Measurements from ENCODE around the gene KMT2D.

Gene KMT2D

DNA sequence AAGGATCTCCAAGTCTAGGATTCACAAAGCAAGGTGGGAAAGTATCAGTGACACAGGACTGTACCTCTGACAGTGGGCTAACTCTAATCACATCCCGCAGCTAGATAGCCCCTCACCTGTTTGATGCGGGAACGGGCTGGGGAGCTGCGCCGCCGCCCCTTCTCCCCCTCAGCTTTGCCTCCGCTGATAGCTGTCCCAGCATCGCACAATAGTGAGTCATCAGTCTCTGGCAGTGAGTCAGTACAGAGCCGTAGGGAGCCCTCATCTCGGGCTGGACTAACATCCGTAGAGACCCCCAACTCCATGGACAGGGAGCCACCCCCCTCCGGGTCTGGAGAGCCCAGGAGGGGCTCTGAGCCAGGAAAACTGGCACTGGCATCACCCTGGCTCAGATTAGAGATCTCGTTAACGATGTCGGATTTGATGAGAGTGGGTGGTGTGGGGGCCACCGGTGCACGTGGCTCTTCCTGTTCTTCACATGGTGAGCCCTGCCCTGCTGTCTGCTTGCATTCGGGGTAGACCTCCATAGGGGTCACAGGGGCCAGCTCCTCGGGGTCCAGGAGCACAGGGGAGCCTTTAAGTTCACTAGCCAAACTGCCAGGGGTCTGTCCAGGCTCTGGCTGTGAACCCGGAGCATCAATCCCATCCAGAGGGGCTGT, 10.9 kb downstream of the KMT2D start:
- no peaks in the 10 kb centered on the region for H3F3A ChIP-seq (ENCODE audit: insufficient read depth, low read length)

DNA sequence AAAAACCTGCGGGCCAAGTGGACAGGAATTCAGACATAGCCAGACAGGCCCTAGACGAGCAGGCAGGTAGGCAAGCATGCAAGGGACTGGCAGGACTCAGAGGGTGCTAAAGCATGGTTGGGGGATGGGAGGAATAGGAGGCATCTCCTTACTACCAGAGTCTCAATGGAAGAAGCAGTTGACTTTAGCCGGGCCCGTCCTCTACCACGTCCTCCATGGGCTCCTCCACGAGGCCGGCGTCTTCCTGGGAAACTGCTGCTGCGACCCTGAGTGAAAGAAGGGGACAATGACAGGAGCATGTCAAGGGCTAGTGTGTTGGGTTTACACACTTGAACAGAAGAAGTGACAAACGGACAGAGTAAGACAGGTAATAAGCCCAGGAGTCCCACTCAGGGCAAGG, 11.6 kb downstream of the KMT2D start:
- H3K27me3 ChIP-seq (ENCODE audit: insufficient read depth, low read length): no peaks in the 10 kb centered on the region
- H3K9ac ChIP-seq (ENCODE audit: low read length): no peak overlapping the region
- no peaks in the 10 kb centered on the region for H3K9me3 ChIP-seq (ENCODE audit: low read length)
- H3K9me2 ChIP-seq (ENCODE audit: low read depth, low read length): no peaks in the 10 kb centered on the region
- H3K4me2 ChIP-seq (ENCODE audit: low read length): no peak overlapping the region
- no peak overlapping the region for H3K27ac ChIP-seq (ENCODE audit: low read depth, low read length, poor library complexity, severe bottlenecking)
- no peak for TF ChIP-seq EZH2 (IDR thresholded peaks at IDR 0.05; ENCODE audit: borderline replicate concordance, low read length)
- TF ChIP-seq, protein P1, sequence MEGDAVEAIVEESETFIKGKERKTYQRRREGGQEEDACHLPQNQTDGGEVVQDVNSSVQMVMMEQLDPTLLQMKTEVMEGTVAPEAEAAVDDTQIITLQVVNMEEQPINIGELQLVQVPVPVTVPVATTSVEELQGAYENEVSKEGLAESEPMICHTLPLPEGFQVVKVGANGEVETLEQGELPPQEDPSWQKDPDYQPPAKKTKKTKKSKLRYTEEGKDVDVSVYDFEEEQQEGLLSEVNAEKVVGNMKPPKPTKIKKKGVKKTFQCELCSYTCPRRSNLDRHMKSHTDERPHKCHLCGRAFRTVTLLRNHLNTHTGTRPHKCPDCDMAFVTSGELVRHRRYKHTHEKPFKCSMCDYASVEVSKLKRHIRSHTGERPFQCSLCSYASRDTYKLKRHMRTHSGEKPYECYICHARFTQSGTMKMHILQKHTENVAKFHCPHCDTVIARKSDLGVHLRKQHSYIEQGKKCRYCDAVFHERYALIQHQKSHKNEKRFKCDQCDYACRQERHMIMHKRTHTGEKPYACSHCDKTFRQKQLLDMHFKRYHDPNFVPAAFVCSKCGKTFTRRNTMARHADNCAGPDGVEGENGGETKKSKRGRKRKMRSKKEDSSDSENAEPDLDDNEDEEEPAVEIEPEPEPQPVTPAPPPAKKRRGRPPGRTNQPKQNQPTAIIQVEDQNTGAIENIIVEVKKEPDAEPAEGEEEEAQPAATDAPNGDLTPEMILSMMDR (IDR thresholded peaks at IDR 0.05; ENCODE audit: low read length): no peak
- H3K4me3 ChIP-seq (ENCODE audit: low read depth, low read length, poor library complexity, severe bottlenecking): no peak overlapping the region
- H4K20me1 ChIP-seq (ENCODE audit: insufficient read depth, low read length): no peaks in the 10 kb centered on the region
- H3K79me2 ChIP-seq (ENCODE audit: insufficient read depth, low read length): no peaks in the 10 kb centered on the region
- H3K4me1 ChIP-seq (ENCODE audit: insufficient read depth, low read length, severe bottlenecking): no peaks in the 10 kb centered on the region
- H3K36me3 ChIP-seq (ENCODE audit: insufficient read depth, low read length): peaks cover 99% of the 10 kb centered on the region
- no peak overlapping the region for H2AFZ ChIP-seq (ENCODE audit: low read length)
- no peaks in the 10 kb centered on the region for H3F3A ChIP-seq (ENCODE audit: insufficient read depth, low read length)

More for the DNA sequence above, 10.9 kb downstream of the KMT2D start:
- Histone ChIP-seq H3K79me2 (ENCODE audit: insufficient read depth, low read length) (no peaks in the 10 kb centered on the region; the same call in 1 of the 2 replicates), H3K9ac (ENCODE audit: low read length) (no peak overlapping the region), H3K9me2 (ENCODE audit: low read depth, low read length) (no peaks in the 10 kb centered on the region), H3K36me3 (ENCODE audit: insufficient read depth, low read length) (peaks cover 99% of the 10 kb centered on the region), H3K9me3 (ENCODE audit: low read length) (no peaks in the 10 kb centered on the region), H3K4me2 (ENCODE audit: low read length) (no peak overlapping the region), H2AFZ (ENCODE audit: low read length) (no peak overlapping the region), H3K4me3 (ENCODE audit: low read depth, low read length, poor library complexity, severe bottlenecking) (no peak overlapping the region), H3K4me1 (ENCODE audit: insufficient read depth, low read length, severe bottlenecking) (no peaks in the 10 kb centered on the region), H3K27me3 (ENCODE audit: insufficient read depth, low read length) (no peaks in the 10 kb centered on the region), H4K20me1 (ENCODE audit: insufficient read depth, low read length) (no peaks in the 10 kb centered on the region), H3K27ac (ENCODE audit: low read depth, low read length, poor library complexity, severe bottlenecking) (no peak overlapping the region)
- no peak for TF ChIP-seq EZH2 (IDR thresholded peaks at IDR 0.05; ENCODE audit: borderline replicate concordance, low read length)
- TF ChIP-seq, protein P1 (IDR thresholded peaks at IDR 0.05; ENCODE audit: low read length): no peak

DNA sequence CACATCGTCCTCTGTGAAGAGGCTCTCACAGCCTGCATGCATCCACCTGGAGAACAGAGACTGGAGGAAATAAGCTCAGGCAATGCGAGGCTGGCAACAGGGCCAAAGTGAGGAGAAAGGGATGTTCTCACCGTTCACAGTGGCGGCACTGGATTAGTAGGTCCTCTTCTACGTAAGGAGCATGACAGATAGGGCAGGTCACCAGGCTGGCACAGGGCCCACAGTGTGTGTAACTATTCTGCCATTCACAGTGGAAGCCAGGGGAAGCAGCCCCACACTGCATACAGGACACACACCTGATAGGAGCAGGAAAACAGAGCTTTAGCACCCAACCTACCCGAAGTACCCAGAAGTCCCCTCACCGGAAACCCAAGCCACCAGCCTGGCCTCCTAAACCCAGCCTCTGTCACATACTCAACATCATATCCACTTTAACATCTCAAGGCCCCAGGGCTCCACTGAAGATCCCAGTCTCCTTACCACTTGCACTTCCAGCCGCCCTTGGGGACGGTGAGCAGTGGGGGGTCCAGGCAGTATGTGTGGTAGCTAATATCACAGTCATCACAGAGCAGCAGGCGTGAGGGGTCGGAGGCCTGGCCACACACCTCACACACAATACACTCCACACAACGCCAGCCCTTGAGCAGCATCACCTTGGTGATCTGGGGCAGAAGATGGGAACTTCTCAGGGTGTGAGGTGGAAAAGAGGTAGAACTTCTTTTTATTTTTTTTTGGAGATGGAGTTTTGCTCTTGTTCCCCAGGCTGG, 14.3 kb downstream of the KMT2D start:
- Histone ChIP-seq H3K4me2 (ENCODE audit: low read length) (no peak overlapping the region), H3K79me2 (ENCODE audit: insufficient read depth, low read length) (no peaks in the 10 kb centered on the region), H3K27ac (ENCODE audit: low read depth, low read length, poor library complexity, severe bottlenecking) (no peak overlapping the region), H3K9me2 (ENCODE audit: low read depth, low read length) (no peaks in the 10 kb centered on the region), H3K4me3 (ENCODE audit: low read depth, low read length, poor library complexity, severe bottlenecking) (no peak overlapping the region), H3K9me3 (ENCODE audit: low read length) (no peaks in the 10 kb centered on the region), H4K20me1 (ENCODE audit: insufficient read depth, low read length) (no peaks in the 10 kb centered on the region), H2AFZ (ENCODE audit: low read length) (no peak overlapping the region), H3K27me3 (ENCODE audit: insufficient read depth, low read length) (no peaks in the 10 kb centered on the region), H3F3A (ENCODE audit: insufficient read depth, low read length) (no peaks in the 10 kb centered on the region), H3K9ac (ENCODE audit: low read length) (no peak overlapping the region), H3K4me1 (ENCODE audit: insufficient read depth, low read length, severe bottlenecking) (no peaks in the 10 kb centered on the region), H3K36me3 (ENCODE audit: insufficient read depth, low read length) (peaks cover 99% of the 10 kb centered on the region)
- TF ChIP-seq, protein P1 (IDR thresholded peaks at IDR 0.05; ENCODE audit: low read length): no peak
- TF ChIP-seq EZH2 (IDR thresholded peaks at IDR 0.05; ENCODE audit: borderline replicate concordance, low read length): no peak
